ENCODE results near the gene TTPAL.

The TTPAL gene

GRCh38 chr20:44541992-44542391 lies 66.3 kb downstream of the TTPAL start:
- Histone ChIP-seq H3K36me3 (ENCODE audit: control insufficient read depth in 2 of 2, insufficient read depth in 1 of 2, low read length in 2 of 2) (no peaks in the 10 kb centered on the region), H3K27ac (ENCODE audit: extremely low read depth, low read depth, low read length) (no peak overlapping the region), H3K4me3 (ENCODE audit: low read depth, low read length) (no peak overlapping the region), H3K4me1 (ENCODE audit: control insufficient read depth, insufficient read depth, low read length) (no peaks in the 10 kb centered on the region), H3K9me3 (ENCODE audit: control insufficient read depth, insufficient read depth, low read depth, low read length) (no peaks in the 10 kb centered on the region)
- CTCF ChIA-PET: interaction anchor here (1.3 kb wide), 1 partner anchor 69 kb away, joined by 6 read pairs; no protein-coding TSS in a partner anchor
- no peak for TF ChIP-seq ZNF792 (tag by site-specific recombination; IDR thresholded peaks at IDR 0.05)
- no peak for TF ChIP-seq ZFP37 (tag by site-specific recombination; IDR thresholded peaks at IDR 0.05)
- no peak for TF ChIP-seq ZNF76 (tag by site-specific recombination; IDR thresholded peaks at IDR 0.05; ENCODE audit: borderline replicate concordance, low read depth)
- no peak for TF ChIP-seq ZNF501 (tag by site-specific recombination; IDR thresholded peaks at IDR 0.05)
- POLR2A ChIA-PET: interaction anchor here (1.2 kb wide), 1 partner anchor 67 kb away, joined by 3 read pairs; the partner anchor contains the start of gene TTPAL

- Histone ChIP-seq H3K4me1 (ENCODE audit: control insufficient read depth, insufficient read depth, low read length) (no peaks in the 10 kb centered on the region), H3K9me3 (ENCODE audit: control insufficient read depth, insufficient read depth, low read depth, low read length) (no peaks in the 10 kb centered on the region), H3K4me3 (ENCODE audit: low read depth, low read length) (no peak overlapping the region), H3K36me3 (ENCODE audit: control insufficient read depth in 2 of 2, insufficient read depth in 1 of 2, low read length in 2 of 2) (no peaks in the 10 kb centered on the region), H3K27ac (ENCODE audit: extremely low read depth, low read depth, low read length) (no peak overlapping the region)
- POLR2A ChIA-PET: no interaction called here
- no peak for TF ChIP-seq ZNF174 (tag by site-specific recombination; IDR thresholded peaks at IDR 0.05)
- TF ChIP-seq, protein P1, sequence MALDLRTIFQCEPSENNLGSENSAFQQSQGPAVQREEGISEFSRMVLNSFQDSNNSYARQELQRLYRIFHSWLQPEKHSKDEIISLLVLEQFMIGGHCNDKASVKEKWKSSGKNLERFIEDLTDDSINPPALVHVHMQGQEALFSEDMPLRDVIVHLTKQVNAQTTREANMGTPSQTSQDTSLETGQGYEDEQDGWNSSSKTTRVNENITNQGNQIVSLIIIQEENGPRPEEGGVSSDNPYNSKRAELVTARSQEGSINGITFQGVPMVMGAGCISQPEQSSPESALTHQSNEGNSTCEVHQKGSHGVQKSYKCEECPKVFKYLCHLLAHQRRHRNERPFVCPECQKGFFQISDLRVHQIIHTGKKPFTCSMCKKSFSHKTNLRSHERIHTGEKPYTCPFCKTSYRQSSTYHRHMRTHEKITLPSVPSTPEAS (tag by site-specific recombination; IDR thresholded peaks at IDR 0.05): no peak
- TF ChIP-seq ZNF433 (tag by site-specific recombination; IDR thresholded peaks at IDR 0.05; ENCODE audit: low read depth): no peak
- no peak for TF ChIP-seq ZNF561 (tag by site-specific recombination; IDR thresholded peaks at IDR 0.05; ENCODE audit: borderline replicate concordance)
- TF ChIP-seq TRIM28 (IDR thresholded peaks at IDR 0.05; ENCODE audit: borderline replicate concordance, low read length): no peak
- TF ChIP-seq ZNF266 (tag by site-specific recombination; IDR thresholded peaks at IDR 0.05; ENCODE audit: low read depth): no peak
- TF ChIP-seq, protein P2, sequence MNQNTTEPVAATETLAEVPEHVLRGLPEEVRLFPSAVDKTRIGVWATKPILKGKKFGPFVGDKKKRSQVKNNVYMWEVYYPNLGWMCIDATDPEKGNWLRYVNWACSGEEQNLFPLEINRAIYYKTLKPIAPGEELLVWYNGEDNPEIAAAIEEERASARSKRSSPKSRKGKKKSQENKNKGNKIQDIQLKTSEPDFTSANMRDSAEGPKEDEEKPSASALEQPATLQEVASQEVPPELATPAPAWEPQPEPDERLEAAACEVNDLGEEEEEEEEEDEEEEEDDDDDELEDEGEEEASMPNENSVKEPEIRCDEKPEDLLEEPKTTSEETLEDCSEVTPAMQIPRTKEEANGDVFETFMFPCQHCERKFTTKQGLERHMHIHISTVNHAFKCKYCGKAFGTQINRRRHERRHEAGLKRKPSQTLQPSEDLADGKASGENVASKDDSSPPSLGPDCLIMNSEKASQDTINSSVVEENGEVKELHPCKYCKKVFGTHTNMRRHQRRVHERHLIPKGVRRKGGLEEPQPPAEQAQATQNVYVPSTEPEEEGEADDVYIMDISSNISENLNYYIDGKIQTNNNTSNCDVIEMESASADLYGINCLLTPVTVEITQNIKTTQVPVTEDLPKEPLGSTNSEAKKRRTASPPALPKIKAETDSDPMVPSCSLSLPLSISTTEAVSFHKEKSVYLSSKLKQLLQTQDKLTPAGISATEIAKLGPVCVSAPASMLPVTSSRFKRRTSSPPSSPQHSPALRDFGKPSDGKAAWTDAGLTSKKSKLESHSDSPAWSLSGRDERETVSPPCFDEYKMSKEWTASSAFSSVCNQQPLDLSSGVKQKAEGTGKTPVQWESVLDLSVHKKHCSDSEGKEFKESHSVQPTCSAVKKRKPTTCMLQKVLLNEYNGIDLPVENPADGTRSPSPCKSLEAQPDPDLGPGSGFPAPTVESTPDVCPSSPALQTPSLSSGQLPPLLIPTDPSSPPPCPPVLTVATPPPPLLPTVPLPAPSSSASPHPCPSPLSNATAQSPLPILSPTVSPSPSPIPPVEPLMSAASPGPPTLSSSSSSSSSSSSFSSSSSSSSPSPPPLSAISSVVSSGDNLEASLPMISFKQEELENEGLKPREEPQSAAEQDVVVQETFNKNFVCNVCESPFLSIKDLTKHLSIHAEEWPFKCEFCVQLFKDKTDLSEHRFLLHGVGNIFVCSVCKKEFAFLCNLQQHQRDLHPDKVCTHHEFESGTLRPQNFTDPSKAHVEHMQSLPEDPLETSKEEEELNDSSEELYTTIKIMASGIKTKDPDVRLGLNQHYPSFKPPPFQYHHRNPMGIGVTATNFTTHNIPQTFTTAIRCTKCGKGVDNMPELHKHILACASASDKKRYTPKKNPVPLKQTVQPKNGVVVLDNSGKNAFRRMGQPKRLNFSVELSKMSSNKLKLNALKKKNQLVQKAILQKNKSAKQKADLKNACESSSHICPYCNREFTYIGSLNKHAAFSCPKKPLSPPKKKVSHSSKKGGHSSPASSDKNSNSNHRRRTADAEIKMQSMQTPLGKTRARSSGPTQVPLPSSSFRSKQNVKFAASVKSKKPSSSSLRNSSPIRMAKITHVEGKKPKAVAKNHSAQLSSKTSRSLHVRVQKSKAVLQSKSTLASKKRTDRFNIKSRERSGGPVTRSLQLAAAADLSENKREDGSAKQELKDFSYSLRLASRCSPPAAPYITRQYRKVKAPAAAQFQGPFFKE (tag by site-specific recombination; IDR thresholded peaks at IDR 0.05; ENCODE audit: borderline replicate concordance): no peak
- no peak for TF ChIP-seq ZBTB44 (tag by site-specific recombination; IDR thresholded peaks at IDR 0.05)
- TF ChIP-seq ZNF394 (tag by site-specific recombination; IDR thresholded peaks at IDR 0.05; ENCODE audit: borderline replicate concordance): no peak
- no peak for TF ChIP-seq ZNF670 (tag by site-specific recombination; IDR thresholded peaks at IDR 0.05; ENCODE audit: low read depth)
- no peak for TF ChIP-seq ZNF292 (tag by site-specific recombination; IDR thresholded peaks at IDR 0.05; ENCODE audit: borderline replicate concordance, low read depth)
- TF ChIP-seq PRDM1 (tag by site-specific recombination; IDR thresholded peaks at IDR 0.05): no peak
- no peak for TF ChIP-seq ZNF791 (tag by site-specific recombination; IDR thresholded peaks at IDR 0.05)
- TF ChIP-seq ZNF677 (tag by site-specific recombination; IDR thresholded peaks at IDR 0.05): no peak
- CTCF ChIA-PET: interaction anchor here (1.1 to 1.3 kb wide), 2 partner anchors 44 to 68 kb away, joined by 3 to 6 read pairs; no protein-coding TSS in a partner anchor
Observed at GRCh38 chr20:44542890-44543289, 67.2 kb downstream of the TTPAL start.
